Retinal pigment epithelial cell (primary cell): Measurements from ENCODE around the gene KRT77.

ENCODE experiments used
- DNase-seq: peaks from one replicate; pipeline ENCODE4 v3.0.0-alpha.2; 2010; ENCODE audit warnings: low read depth
- H3K4me3 ChIP-seq: 2 replicates; pipeline ENCODE4 v1.5.1; 2011; ENCODE audit warnings: mild to moderate bottlenecking, low read length, control low read depth, moderate library complexity
- TF ChIP-seq, protein P1 (sequence below): conservative IDR thresholded peaks from 2 replicates; pipeline ENCODE4 v1.5.1; 2011; ENCODE audit warnings: low read depth, low read length, control low read depth, inconsistent platforms

The KRT77 gene

DNA sequence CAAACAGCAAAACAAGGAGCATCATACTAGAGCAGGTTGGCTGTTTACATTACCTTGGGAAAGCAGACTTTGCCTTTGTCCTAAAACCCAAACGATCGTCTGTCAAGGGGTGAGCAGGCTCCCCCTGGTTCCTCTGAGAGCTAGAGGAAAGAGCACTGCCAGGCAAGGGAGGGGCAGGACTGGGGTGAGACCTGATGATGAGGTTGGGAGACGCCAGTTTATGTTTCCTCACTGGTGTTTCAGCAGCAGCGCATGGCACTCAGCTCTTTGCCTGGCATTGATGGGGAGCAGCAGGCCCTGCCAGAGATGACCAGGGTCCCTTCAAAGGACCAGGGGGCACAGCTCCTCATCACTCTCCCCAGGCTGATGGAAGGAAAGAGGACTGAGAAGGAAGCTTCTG lies 43.4 kb downstream of the KRT77 start:
- DNase-seq, result no peak
- no peak overlapping the region for H3K4me3 ChIP-seq
- TF ChIP-seq, protein P1, sequence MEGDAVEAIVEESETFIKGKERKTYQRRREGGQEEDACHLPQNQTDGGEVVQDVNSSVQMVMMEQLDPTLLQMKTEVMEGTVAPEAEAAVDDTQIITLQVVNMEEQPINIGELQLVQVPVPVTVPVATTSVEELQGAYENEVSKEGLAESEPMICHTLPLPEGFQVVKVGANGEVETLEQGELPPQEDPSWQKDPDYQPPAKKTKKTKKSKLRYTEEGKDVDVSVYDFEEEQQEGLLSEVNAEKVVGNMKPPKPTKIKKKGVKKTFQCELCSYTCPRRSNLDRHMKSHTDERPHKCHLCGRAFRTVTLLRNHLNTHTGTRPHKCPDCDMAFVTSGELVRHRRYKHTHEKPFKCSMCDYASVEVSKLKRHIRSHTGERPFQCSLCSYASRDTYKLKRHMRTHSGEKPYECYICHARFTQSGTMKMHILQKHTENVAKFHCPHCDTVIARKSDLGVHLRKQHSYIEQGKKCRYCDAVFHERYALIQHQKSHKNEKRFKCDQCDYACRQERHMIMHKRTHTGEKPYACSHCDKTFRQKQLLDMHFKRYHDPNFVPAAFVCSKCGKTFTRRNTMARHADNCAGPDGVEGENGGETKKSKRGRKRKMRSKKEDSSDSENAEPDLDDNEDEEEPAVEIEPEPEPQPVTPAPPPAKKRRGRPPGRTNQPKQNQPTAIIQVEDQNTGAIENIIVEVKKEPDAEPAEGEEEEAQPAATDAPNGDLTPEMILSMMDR, result no peak

DNA sequence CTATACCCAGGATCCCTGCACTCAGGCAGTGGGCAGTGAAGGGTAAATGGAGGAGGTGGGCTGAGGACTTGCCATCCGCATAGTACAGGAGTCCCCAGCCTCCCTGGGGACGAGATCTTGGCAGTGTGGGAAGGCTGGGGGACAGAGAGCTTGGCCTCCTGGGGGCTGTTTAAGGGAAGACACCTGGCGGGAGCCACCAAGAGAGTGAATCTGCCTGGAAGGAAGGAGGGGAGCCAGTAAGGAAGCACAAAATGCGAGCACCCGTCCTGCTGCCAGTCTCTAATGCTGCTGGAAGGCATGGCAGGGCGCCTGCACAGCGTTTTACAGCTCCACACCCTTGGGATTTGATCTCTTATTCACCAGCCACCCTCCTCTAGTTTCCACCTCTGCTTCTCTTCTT lies 43.9 kb downstream of the KRT77 start:
- H3K4me3 ChIP-seq, result no peak overlapping the region
- no peak for DNase-seq
- TF ChIP-seq, protein P1, result no peak

DNA sequence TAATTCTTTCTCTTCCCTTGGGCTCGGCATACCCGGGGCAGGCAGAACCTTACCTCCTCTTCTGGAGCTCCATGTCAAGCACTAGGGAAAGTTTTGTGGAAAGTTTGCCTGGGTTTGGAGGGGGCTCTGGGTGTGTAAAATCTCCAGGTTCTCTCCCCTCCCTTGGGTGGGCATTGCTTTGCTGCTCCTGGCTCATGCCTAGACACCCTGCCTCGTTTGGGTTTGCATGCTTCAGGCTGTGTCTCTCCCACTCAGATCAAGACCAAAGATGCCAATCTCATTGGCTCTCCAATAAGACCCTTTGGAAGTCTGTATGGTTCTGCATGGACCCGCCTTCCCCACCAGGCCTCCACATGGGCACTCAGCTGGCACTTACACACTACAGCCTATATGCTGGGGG lies 45.1 kb downstream of the KRT77 start:
- DNase-seq, result no peak
- TF ChIP-seq, protein P1, result no peak
- no peak overlapping the region for H3K4me3 ChIP-seq

DNA sequence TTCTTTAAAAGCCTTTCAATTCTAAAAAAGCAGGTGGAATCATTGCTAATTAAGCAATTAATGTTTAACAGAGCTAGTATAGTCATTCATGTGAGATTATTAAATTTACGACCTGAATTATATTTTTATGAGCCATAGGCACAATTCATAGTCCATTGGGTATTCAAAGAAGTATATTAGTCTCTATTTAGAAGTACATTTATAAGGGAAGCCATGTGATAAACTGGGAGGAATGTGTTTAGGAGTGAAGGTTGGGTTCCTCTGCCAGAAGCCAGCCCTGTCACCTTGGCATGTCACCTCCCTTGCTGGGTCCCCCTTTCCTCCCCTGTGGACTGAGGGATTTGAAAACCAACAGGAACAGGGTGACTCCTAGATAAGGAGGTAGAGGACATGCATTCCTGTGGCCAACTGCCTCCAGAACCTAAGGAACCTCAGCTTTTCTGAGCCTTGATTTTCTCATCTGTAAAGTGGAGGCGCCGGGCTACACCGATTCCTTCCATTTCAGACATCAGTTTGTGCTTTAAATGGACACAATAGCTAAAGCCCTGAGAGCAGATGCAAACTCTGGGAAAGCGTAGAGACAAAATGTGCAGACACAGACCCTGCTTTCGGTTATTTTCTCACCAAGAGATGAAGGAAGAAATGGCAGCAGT lies 45.9 kb downstream of the KRT77 start:
- DNase-seq, result no peak
- TF ChIP-seq, protein P1, result no peak
- H3K4me3 ChIP-seq, result no peak overlapping the region

DNA sequence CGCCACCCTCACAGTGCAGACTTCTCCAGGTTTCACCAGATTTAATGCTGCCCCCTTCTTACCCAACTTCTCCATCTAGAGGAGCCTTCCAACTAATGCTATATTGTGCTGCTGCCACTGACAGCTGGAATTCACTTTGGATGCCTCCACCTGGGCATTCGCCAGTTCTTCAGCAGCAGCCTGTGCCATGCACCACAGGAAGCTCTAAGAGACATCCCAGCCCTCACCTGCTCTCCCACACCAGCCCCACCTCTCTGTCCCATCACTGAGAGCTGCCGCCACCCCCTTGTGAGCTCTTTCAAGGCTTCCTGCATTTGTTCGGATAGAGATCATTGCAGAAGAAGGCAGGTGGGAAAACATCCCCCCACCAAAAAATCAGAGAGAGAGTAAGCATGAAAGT lies 46.7 kb downstream of the KRT77 start:
- TF ChIP-seq, protein P1, result no peak
- no peak overlapping the region for H3K4me3 ChIP-seq
- DNase-seq, result no peak

DNA sequence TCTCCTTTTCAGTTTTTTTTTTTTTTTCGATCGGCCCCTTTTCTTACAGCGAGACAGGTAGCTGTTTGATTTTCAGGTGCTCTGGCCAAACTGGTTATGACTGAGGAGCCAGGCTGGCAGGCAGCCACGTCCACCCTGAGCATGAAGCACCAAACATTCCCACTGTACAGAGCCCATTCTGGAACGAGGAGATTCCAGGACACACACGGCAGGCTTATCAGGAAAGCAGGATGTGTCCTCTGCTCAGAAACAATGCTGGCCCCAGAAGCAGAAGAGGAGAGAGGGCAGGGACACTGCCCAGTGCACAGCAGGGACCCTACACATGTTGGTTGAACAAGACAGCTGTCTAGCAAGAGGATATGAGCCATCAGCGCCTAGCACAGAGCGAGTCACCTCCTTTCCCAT lies 47.6 kb downstream of the KRT77 start:
- H3K4me3 ChIP-seq, result no peak overlapping the region
- no peak for DNase-seq
- TF ChIP-seq, protein P1, result no peak

DNA sequence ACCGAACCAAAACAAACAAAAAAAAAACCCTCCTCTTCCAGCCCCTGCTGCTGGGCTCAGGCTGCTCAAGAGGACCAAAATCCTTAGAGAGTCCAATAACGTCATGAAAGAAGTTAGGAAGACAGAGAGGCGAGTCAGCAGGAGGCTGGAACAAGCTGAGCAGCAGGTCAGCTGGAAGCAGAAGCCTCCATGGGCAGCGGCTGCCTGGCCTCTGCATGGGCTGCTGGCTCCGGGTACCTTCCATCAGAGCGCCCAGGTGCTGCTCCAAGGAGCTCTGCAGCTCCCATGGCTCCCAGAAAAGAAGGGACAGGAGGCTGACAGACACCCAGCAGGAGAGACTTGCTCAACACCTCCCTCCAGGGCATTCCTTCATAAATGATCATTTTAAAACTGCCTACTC lies 48.1 kb downstream of the KRT77 start:
- TF ChIP-seq, protein P1, result no peak
- no peak overlapping the region for H3K4me3 ChIP-seq
- no peak for DNase-seq
